Right lobe of liver (tissue), 6 donors: ENCODE results near the gene CABYR. TPM values are rescaled to one million over a fixed set of nuclear protein-coding genes. Genes with fewer than 3 reads are reported as not detected.
A peak's percentile ranks its signal among the peaks of the same experiment; 100 is the strongest.

Experiments used
- ATAC-seq, 4 donors: fragments of 200-7000 bp; cut with Tn5 transposase; one replicate each; pipeline ENCODE4 v1.9.1; 2020; ENCODE audit warnings: mild to moderate bottlenecking in 4 of 4, moderate library complexity in 4 of 4
- DNase-seq, 3 donors: peaks; one replicate each; pipeline ENCODE4 v3.0.0-alpha.2; 2020
- H3K27ac ChIP-seq, 3 donors: fragments of 200-600 bp; one replicate each; pipeline ENCODE4 v1.8.0; 2022
- H3K27me3 ChIP-seq, 2 donors: fragments of 200-600 bp; one replicate each; pipeline ENCODE4 v1.8.0; 2022
- H3K36me3 ChIP-seq, 4 donors: fragments of 200-600 bp; sonication (generic) in 1 of 4; one replicate each; pipeline versions ENCODE4 v1.5.1 to v1.8.0; 2017 to 2022; ENCODE audit warnings: control low read depth in 1 of 4
- H3K4me1 ChIP-seq, 4 donors: fragments of 200-600 bp; sonication (generic) in 1 of 4; one replicate each; pipeline versions ENCODE4 v1.5.1 to v1.8.0; 2017 to 2022; ENCODE audit warnings: control low read depth in 1 of 4
- H3K4me3 ChIP-seq, 3 donors: fragments of 200-600 bp; one replicate each; pipeline ENCODE4 v1.8.0; 2022
- H3K9me3 ChIP-seq, 4 donors: fragments of 200-600 bp; sonication (generic) in 1 of 4; one replicate each; pipeline versions ENCODE4 v1.5.1 to v1.8.0; 2017 to 2022; ENCODE audit warnings: control low read depth in 1 of 4
- POLR2A ChIP-seq: fragments of 450-650 bp; IDR thresholded peaks from one replicate; pipeline ENCODE4 v1.6.1; 2017; ENCODE audit warnings: antibody characterized with exemption, mild to moderate bottlenecking
- WGBS: methylation state at CpG from one replicate; pipeline ENCODE4 v1.1.6; 2018; ENCODE audit warnings: low coverage, low lambda C conversion rate; ENCODE audit not compliant: insufficient coverage; ENCODE audit errors: missing lambda C conversion rate; 5-methylcytosine and 5-hydroxymethylcytosine counted together
- intact Hi-C, 2 donors: fragments of 100-400 bp; cut with DNase I; formaldehyde crosslinking; loops; one replicate each; pipeline versions ENCODE4 v1.11.2 to v1.14.1; 2022
- total RNA-seq, 6 experiments: library from RNA; depleted of rRNA in 2 of 6; stranded (reverse); fragments of >200 nt in 2 of 6; fragmentation: NEBNext Ultra II Directional in 3 of 6; extraction: Animal tissue kit (Norgen Biotek cat#: 25700) in 3 of 6; gene quantifications; one replicate each; pipeline versions ENCODE4 v1.1.0 to v1.2.4, GENCODE V29; 2016 to 2023
- TF ChIP-seq, protein P1 (sequence below), 4 donors: fragments of 200-600 bp in 3 of 4; fragments of 450-650 bp in 1 of 4; IDR thresholded peaks; one replicate each; pipeline versions ENCODE4 v1.5.1 to v1.8.0; 2016 to 2022; ENCODE audit warnings: antibody characterized with exemption in 4 of 4, mild to moderate bottlenecking in 2 of 4
- donor health status: DM: no; HTN: yes; CAD: no.
- donor health status: DM: no; HTN: no; CAD: no.
- donor health status: DM: no; HTN: no; CAD: no.
- donor health status: DM: no; HTN: yes; CAD: no.
- donor health status: DM: no; HTN: yes; CAD: no.

CABYR gene
- total RNA-seq, 6 experiments from 2014 or later, result 0.31 to 7.5 (median 3.7) TPM; not detected in 2

GRCh38 chr18:24189007-24189528 is 50.2 kb downstream of the CABYR start:
- no peak for DNase-seq
- H3K9me3 ChIP-seq, result no peaks in the 10 kb centered on the region
- H3K4me3 ChIP-seq, result no peak overlapping the region
- peaks cover 0 to 4% (median 1%) of the 10 kb centered on the region in 4 donors for H3K4me1 ChIP-seq
- peak overlapping the region in 2 of 3 donors; percentile 4 to 29 for H3K27ac ChIP-seq
- H3K36me3 ChIP-seq, result no peaks in the 10 kb centered on the region
- intact Hi-C loops, result no loop called here
- 0% methylated on average over 1 of the region's 6 CpGs for WGBS
- peak; percentile 67 to 79 (median 70) for ATAC-seq
- no peak for TF ChIP-seq POLR2A
- TF ChIP-seq, protein P1, sequence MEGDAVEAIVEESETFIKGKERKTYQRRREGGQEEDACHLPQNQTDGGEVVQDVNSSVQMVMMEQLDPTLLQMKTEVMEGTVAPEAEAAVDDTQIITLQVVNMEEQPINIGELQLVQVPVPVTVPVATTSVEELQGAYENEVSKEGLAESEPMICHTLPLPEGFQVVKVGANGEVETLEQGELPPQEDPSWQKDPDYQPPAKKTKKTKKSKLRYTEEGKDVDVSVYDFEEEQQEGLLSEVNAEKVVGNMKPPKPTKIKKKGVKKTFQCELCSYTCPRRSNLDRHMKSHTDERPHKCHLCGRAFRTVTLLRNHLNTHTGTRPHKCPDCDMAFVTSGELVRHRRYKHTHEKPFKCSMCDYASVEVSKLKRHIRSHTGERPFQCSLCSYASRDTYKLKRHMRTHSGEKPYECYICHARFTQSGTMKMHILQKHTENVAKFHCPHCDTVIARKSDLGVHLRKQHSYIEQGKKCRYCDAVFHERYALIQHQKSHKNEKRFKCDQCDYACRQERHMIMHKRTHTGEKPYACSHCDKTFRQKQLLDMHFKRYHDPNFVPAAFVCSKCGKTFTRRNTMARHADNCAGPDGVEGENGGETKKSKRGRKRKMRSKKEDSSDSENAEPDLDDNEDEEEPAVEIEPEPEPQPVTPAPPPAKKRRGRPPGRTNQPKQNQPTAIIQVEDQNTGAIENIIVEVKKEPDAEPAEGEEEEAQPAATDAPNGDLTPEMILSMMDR (IDR thresholded peaks at IDR 0.05), result no peak
- no peaks in the 10 kb centered on the region for H3K27me3 ChIP-seq

- 97% methylated on average over 13 of the region's 15 CpGs for WGBS
Observed at GRCh38 chr18:24189664-24190346, 50.9 kb downstream of the CABYR start.

GRCh38 chr18:24190590-24190989 is 51.7 kb downstream of the CABYR start:
- no peak for ATAC-seq
- Histone ChIP-seq H3K27me3 (no peaks in the 10 kb centered on the region), H3K4me3 (no peak overlapping the region), H3K36me3 (no peaks in the 10 kb centered on the region), H3K27ac (no peak overlapping the region), H3K9me3 (no peaks in the 10 kb centered on the region), H3K4me1 (peaks cover 0 to 17% (median 6%) of the 10 kb centered on the region in 4 donors)
- no peak for TF ChIP-seq POLR2A
- TF ChIP-seq, protein P1 (IDR thresholded peaks at IDR 0.05), result no peak
- WGBS, result 77% methylated on average over 2 of the region's 2 CpGs
- intact Hi-C loops, result no loop called here
- no peak for DNase-seq

More at GRCh38 chr18:24189664-24190346, 50.9 kb downstream of the CABYR start:
- intact Hi-C loops, result no loop called here
- ATAC-seq, result no peak
- no peak overlapping the region for H3K4me3 ChIP-seq
- DNase-seq, result no peak
- H3K4me1 ChIP-seq, result peaks cover 0 to 10% (median 4%) of the 10 kb centered on the region in 4 donors
- H3K9me3 ChIP-seq, result no peaks in the 10 kb centered on the region
- H3K36me3 ChIP-seq, result no peaks in the 10 kb centered on the region
- H3K27me3 ChIP-seq, result no peaks in the 10 kb centered on the region
- H3K27ac ChIP-seq, result no peak overlapping the region
- TF ChIP-seq, protein P1 (IDR thresholded peaks at IDR 0.05), result no peak
- TF ChIP-seq POLR2A, result no peak

- intact Hi-C loops, result no loop called here
- Histone ChIP-seq H3K4me3 (no peak overlapping the region), H3K36me3 (no peaks in the 10 kb centered on the region), H3K27ac (peak overlapping the region; percentile 47 to 79 (median 71)), H3K27me3 (no peaks in the 10 kb centered on the region), H3K4me1 (peaks cover 0 to 37% (median 6%) of the 10 kb centered on the region in 4 donors), H3K9me3 (no peaks in the 10 kb centered on the region)
- peak; percentile 82 to 89 (median 86) for ATAC-seq
- peak; percentile 17 for TF ChIP-seq POLR2A
- TF ChIP-seq, protein P1 (IDR thresholded peaks at IDR 0.05), result no peak
- DNase-seq, result peak in 1 of 3 donors; percentile 81
- 61% methylated on average over 9 of the region's 9 CpGs for WGBS
Observed at GRCh38 chr18:24195296-24196053, 56.6 kb downstream of the CABYR start.
